ENCODE measurements around the gene PLEKHA8.

DNA sequence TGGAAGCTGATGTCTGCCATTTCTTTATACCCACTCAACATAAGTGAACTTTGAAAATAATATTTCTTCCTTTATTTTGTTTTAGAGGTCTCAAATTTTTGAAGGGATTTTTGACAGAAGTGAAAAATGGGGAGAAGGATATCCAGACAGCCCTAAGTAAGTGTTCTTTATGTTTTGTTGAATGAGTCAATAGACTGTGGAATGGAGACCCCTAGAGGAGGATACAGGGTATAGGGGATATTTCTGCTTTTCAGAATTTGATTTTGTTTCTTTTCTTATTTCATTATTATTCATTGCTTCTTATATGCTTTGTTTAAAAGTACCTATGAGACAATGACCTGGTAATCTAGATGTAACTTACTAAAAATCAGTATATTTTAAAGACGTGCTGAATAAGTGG, 34.4 kb downstream of the PLEKHA8 start:
- TF ChIP-seq, protein P1, sequence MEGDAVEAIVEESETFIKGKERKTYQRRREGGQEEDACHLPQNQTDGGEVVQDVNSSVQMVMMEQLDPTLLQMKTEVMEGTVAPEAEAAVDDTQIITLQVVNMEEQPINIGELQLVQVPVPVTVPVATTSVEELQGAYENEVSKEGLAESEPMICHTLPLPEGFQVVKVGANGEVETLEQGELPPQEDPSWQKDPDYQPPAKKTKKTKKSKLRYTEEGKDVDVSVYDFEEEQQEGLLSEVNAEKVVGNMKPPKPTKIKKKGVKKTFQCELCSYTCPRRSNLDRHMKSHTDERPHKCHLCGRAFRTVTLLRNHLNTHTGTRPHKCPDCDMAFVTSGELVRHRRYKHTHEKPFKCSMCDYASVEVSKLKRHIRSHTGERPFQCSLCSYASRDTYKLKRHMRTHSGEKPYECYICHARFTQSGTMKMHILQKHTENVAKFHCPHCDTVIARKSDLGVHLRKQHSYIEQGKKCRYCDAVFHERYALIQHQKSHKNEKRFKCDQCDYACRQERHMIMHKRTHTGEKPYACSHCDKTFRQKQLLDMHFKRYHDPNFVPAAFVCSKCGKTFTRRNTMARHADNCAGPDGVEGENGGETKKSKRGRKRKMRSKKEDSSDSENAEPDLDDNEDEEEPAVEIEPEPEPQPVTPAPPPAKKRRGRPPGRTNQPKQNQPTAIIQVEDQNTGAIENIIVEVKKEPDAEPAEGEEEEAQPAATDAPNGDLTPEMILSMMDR (IDR thresholded peaks at IDR 0.05): peak in 3 of 4 experiments; percentile 43 to 58 (median 57)
- no peak for TF ChIP-seq POLR2A (IDR thresholded peaks at IDR 0.05)
